ENCODE measurements around the gene PTK6.
"Not testable (repeated sequence)": the region's sequence is repeated elsewhere in the genome, so short reads cannot be mapped to it uniquely, and the experiment has no call there.

Gene PTK6

GRCh38 chr20:63484236-63484635 is 52.9 kb downstream of the PTK6 start:
- DNase-seq, result no peak
- no peak overlapping the region for H3K4me3 ChIP-seq
- intact Hi-C loops (cut with DNase I; ENCODE audit: low total_unique reads), result no loop called here
- TF ChIP-seq CTCF (IDR thresholded peaks at IDR 0.05), result no peak
- H3K4me1 ChIP-seq, result peaks cover 0 to 13% (median 3%) of the 10 kb centered on the region in 4 donors
- H3K27ac ChIP-seq, result no peak overlapping the region
- H3K36me3 ChIP-seq, result no peaks in the 10 kb centered on the region
- peaks cover 0 to 5% (median 0%) of the 10 kb centered on the region in 3 donors for H3K9me3 ChIP-seq
- H3K27me3 ChIP-seq, result peaks cover 0 to 93% of the 10 kb centered on the region in 2 donors

DNA sequence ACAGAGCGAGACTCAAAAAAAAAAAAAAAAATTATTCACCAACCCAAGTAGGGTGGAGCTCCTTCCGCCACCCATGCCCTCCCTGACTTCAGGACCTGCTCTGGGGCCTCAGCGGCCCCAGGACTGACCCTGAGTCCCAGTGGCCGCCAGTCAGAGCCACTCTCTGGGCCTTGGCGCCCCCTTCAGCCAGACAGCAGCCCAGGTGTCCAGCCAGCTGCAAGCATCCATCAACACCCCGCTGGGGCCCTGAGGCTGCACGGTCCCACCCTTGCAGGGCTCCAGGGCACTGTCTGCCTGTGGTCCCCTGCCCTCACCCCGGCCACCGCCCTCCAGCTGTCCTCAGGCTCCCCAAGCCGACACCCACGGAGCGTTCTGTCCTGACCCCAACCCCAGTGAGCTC is 53.3 kb downstream of the PTK6 start:
- Histone ChIP-seq H3K4me3 (no peak overlapping the region), H3K9me3 (peaks cover 0 to 5% (median 0%) of the 10 kb centered on the region in 3 donors), H3K27me3 (peaks cover 0 to 93% of the 10 kb centered on the region in 2 donors), H3K36me3 (no peaks in the 10 kb centered on the region), H3K4me1 (peaks cover 0 to 13% (median 3%) of the 10 kb centered on the region in 4 donors), H3K27ac (no peak overlapping the region)
- DNase-seq, result no peak
- intact Hi-C loops (cut with DNase I; ENCODE audit: low total_unique reads), result no loop called here
- TF ChIP-seq CTCF (IDR thresholded peaks at IDR 0.05), result no peak

- TF ChIP-seq CTCF (IDR thresholded peaks at IDR 0.05), result no peak
- Histone ChIP-seq H3K4me1 (peaks cover 0 to 7% (median 3%) of the 10 kb centered on the region in 4 donors), H3K9me3 (peaks cover 0 to 5% (median 0%) of the 10 kb centered on the region in 3 donors), H3K36me3 (no peaks in the 10 kb centered on the region), H3K27me3 (peaks cover 0 to 93% of the 10 kb centered on the region in 2 donors), H3K27ac (no peak overlapping the region), H3K4me3 (no peak overlapping the region)
- intact Hi-C loops (cut with DNase I; ENCODE audit: low total_unique reads), result no loop called here
- no peak for DNase-seq
Observed at GRCh38 chr20:63482021-63482587, 55.1 kb downstream of the PTK6 start.

GRCh38 chr20:63481503-63481902 is 55.7 kb downstream of the PTK6 start:
- no peak for DNase-seq
- Histone ChIP-seq H3K27ac (no peak overlapping the region), H3K27me3 (peaks cover 0 to 95% of the 10 kb centered on the region in 2 donors), H3K4me1 (peaks cover 0 to 7% (median 3%) of the 10 kb centered on the region in 4 donors), H3K4me3 (no peak overlapping the region), H3K36me3 (no peaks in the 10 kb centered on the region), H3K9me3 (peaks cover 0 to 5% (median 0%) of the 10 kb centered on the region in 3 donors)
- TF ChIP-seq CTCF (IDR thresholded peaks at IDR 0.05), result no peak
- intact Hi-C loops (cut with DNase I; ENCODE audit: low total_unique reads), result no loop called here

DNA sequence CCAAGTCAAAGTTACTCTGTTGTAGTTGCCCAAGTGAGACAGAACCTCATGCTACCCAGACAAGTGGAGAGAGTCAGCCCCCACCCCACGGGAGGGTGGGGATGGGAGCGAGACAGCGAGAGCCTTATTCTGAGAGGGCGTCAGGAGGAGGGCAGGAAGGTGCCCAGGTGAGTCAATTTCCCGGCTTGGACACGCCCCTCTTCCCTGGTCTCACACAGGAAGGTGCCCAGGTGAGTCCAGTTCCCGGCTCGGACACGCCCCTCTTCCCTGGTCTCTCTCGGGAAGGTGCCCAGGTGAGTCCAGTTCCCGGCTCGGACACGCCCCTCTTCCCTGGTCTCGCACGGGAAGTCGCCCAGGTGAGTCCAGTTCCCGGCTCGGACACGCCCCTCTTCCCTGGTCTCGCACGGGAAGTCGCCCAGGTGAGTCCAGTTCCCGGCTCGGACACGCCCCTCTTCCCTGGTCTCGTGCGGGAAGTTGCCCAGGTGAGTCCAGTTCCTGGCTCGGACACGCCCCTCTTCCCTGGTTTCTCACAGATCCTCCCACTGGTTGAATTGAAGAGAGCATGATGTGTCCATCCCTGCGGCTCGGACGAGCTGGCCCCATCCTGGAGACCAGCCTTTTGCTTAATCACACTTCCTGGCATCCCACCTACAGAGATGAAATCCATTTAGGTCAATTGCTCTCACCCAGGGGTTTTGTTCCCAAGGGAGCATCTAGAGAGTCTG is 57.3 kb downstream of the PTK6 start:
- H3K27ac ChIP-seq; H3K9me3 ChIP-seq; H3K36me3 ChIP-seq; H3K4me1 ChIP-seq; H3K4me3 ChIP-seq; DNase-seq; intact Hi-C loops (cut with DNase I; ENCODE audit: low total_unique reads): not testable (repeated sequence)
- H3K27me3 ChIP-seq, result peaks cover 0 to 95% of the 10 kb centered on the region in 2 donors

Data from tibial artery (tissue), 4 donors.